Measurements from ENCODE around the gene OGG1. TPM values are rescaled to one million over a fixed set of nuclear protein-coding genes. Genes with fewer than 3 reads are reported as not detected.
"Not testable (repeated sequence)": the region's sequence is repeated elsewhere in the genome, so short reads cannot be mapped to it uniquely, and the experiment has no call there.

The OGG1 gene
- total RNA-seq, 3 donors from 2014 or later = 23.3 to 33.0 (median 28.6) TPM

GRCh38 chr3:9770276-9770812, 20.6 kb downstream of the OGG1 start:
- Histone ChIP-seq H3K9me3 (no peaks in the 10 kb centered on the region), H3K4me3 (peak overlapping the region; percentile 34), H3K36me3 (ENCODE audit: low read depth) (peaks cover 2% of the 10 kb centered on the region), H3K4me1 (ENCODE audit: low read depth) (peaks cover 15% of the 10 kb centered on the region)
- DNase-seq = peak; percentile 85 to 87 (median 86)
- TF ChIP-seq, protein P1, sequence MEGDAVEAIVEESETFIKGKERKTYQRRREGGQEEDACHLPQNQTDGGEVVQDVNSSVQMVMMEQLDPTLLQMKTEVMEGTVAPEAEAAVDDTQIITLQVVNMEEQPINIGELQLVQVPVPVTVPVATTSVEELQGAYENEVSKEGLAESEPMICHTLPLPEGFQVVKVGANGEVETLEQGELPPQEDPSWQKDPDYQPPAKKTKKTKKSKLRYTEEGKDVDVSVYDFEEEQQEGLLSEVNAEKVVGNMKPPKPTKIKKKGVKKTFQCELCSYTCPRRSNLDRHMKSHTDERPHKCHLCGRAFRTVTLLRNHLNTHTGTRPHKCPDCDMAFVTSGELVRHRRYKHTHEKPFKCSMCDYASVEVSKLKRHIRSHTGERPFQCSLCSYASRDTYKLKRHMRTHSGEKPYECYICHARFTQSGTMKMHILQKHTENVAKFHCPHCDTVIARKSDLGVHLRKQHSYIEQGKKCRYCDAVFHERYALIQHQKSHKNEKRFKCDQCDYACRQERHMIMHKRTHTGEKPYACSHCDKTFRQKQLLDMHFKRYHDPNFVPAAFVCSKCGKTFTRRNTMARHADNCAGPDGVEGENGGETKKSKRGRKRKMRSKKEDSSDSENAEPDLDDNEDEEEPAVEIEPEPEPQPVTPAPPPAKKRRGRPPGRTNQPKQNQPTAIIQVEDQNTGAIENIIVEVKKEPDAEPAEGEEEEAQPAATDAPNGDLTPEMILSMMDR (IDR thresholded peaks at IDR 0.05) = no peak
- intact Hi-C loops (cut with DNase I, micrococcal nuclease) = no loop called here
- ATAC-seq = peak; percentile 39

- H3K9me3 ChIP-seq; DNase-seq; intact Hi-C loops (cut with DNase I, micrococcal nuclease); H3K4me3 ChIP-seq; H3K36me3 ChIP-seq (ENCODE audit: low read depth); ATAC-seq: not testable (repeated sequence)
- H3K4me1 ChIP-seq (ENCODE audit: low read depth) = peaks cover 15% of the 10 kb centered on the region
Measured at GRCh38 chr3:9771007-9771406, 21.3 kb downstream of the OGG1 start.

GRCh38 chr3:9776896-9777693, 27.3 kb downstream of the OGG1 start:
- Histone ChIP-seq H3K36me3 (ENCODE audit: low read depth) (no peaks in the 10 kb centered on the region), H3K9me3 (no peaks in the 10 kb centered on the region), H3K4me1 (ENCODE audit: low read depth) (peaks cover 9% of the 10 kb centered on the region), H3K4me3 (no peak overlapping the region)
- intact Hi-C loops (cut with DNase I, micrococcal nuclease) = no loop called here
- ATAC-seq (no peak), DNase-seq (no peak)
- TF ChIP-seq, protein P1 (IDR thresholded peaks at IDR 0.05) = no peak

DNA sequence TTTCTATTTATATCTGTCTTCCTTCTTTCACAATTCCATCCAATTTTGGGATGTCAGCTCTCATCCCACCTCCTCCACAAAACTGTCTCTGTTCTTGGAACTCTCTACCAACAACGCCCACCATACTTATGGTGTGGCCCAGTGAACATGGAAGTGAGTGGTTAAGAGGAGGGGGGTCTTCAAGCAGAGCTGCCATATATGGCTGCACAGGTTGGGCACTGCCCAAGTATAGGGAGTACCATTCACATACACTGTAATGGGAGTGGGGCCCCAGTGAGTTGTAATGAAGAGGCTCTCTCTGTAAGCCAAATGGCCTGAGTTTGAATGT, 27.9 kb downstream of the OGG1 start:
- Histone ChIP-seq H3K36me3 (ENCODE audit: low read depth) (no peaks in the 10 kb centered on the region), H3K4me1 (ENCODE audit: low read depth) (peaks cover 9% of the 10 kb centered on the region), H3K4me3 (no peak overlapping the region), H3K9me3 (no peaks in the 10 kb centered on the region)
- TF ChIP-seq, protein P1 (IDR thresholded peaks at IDR 0.05) = no peak
- DNase-seq (no peak), ATAC-seq (no peak)
- intact Hi-C loops (cut with DNase I, micrococcal nuclease) = no loop called here

DNA sequence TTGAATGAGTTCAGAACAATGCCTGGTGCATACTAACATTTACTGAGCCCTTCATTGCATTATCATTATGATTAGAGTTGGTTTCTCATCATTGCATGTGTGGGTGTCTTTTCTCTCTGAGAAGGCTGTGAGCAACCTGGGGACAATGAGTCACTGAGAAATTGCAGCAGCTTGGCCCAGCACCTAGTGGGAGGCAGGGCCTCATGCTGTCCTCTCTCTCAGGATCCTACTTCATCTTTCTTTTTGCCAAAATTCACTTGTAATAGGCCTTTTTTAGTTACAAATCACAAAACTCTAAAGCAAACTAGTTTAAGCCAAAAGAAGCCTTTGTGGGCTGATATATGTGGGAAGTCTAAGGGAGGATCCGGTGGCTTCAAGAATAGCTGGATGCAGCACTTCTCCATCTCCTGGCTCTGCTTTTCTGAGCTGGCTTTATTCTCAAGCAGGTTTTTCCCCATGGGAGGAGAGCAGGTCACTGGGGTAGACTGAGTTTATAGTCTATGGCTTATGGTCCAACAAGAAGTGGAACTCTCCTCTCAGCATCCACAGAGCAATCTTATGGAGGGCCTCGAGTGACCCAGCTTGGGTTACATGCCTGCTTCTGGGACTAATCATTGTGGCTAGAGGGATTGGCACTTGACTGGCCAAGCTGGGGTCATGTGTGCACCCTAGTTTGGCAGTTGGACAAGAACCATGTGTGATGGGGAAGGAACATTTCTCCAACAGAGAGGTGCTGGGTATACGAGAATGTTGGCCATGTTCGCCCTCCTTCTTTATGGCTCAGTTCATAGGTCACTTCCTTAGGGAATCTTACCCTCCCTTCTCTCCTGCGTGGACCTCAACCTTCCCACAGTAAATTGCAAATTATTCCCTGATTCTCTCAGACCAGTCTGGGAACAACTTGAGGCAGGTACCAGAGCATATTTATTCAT, 28.7 kb downstream of the OGG1 start:
- intact Hi-C loops (cut with DNase I, micrococcal nuclease) = no loop called here
- TF ChIP-seq, protein P1 (IDR thresholded peaks at IDR 0.05) = no peak

More for the DNA sequence above, 28.7 kb downstream of the OGG1 start:
- Histone ChIP-seq H3K36me3 (ENCODE audit: low read depth) (no peaks in the 10 kb centered on the region), H3K9me3 (no peaks in the 10 kb centered on the region), H3K4me3 (no peak overlapping the region), H3K4me1 (ENCODE audit: low read depth) (peaks cover 9% of the 10 kb centered on the region)
- DNase-seq (no peak), ATAC-seq (peak; percentile 73)

Measured in mucosa of descending colon (tissue), 3 donors.